Activated T-cell treated with anti-CD3 and anti-CD28 coated beads, Interleukin-2, amount 50 U/mL, for 72 hours (primary cell): ENCODE results near the gene CCDC174. TPM values are rescaled to one million over a fixed set of nuclear protein-coding genes. Genes with fewer than 3 reads are reported as not detected.
"Not testable (repeated sequence)": the region's sequence is repeated elsewhere in the genome, so short reads cannot be mapped to it uniquely, and the experiment has no call there.

Experiments
- ATAC-seq, 2 donors: fragments of 150-1000 bp; cut with Tn5 transposase; replicated peaks in 1 of 2; 2 replicates each; pipeline ENCODE4 v1.10.0; 2021; ENCODE audit warnings: moderate library complexity in 2 of 2, mild to moderate bottlenecking in 1 of 2
- DNase-seq, 2 donors: peaks; one replicate each; pipeline ENCODE4 v3.0.0; 2021 to 2022; ENCODE audit warnings: mixed read lengths in 1 of 2
- H3K27ac Mint-ChIP-seq: one replicate; pipeline ENCODE4 v1.8.0; 2022; ENCODE audit warnings: mild to moderate bottlenecking, moderate library complexity, mixed read lengths
- H3K27me3 Mint-ChIP-seq: one replicate; pipeline ENCODE4 v1.8.0; 2022; ENCODE audit warnings: low read depth, mixed read lengths
- H3K36me3 Mint-ChIP-seq, 2 donors: one replicate each; pipeline ENCODE4 v1.8.0; 2022; ENCODE audit warnings: mixed read lengths in 2 of 2, mild to moderate bottlenecking in 1 of 2; ENCODE audit not compliant: insufficient read depth in 2 of 2
- H3K4me1 Mint-ChIP-seq: one replicate; pipeline ENCODE4 v1.8.0; 2022; ENCODE audit warnings: low read depth, mixed read lengths
- H3K4me3 Mint-ChIP-seq, 2 donors: one replicate each; pipeline ENCODE4 v1.8.0; 2022; ENCODE audit warnings: mild to moderate bottlenecking in 2 of 2, mixed read lengths in 2 of 2, moderate library complexity in 2 of 2
- H3K9me3 Mint-ChIP-seq, 2 donors: one replicate each; pipeline ENCODE4 v1.8.0; 2022; ENCODE audit warnings: mixed read lengths in 2 of 2
- total RNA-seq, 2 donors: library from RNA; stranded (reverse); gene quantifications; one replicate each; pipeline ENCODE4 v1.2.3, GENCODE V29; 2022

Gene CCDC174
- total RNA-seq, 2 donors from 2014 or later, result 33.9 to 34.3 TPM

- peaks cover 3% of the 10 kb centered on the region in 2 donors for H3K36me3 Mint-ChIP-seq
- H3K9me3 Mint-ChIP-seq, result no peaks in the 10 kb centered on the region
- H3K27me3 Mint-ChIP-seq, result no peaks in the 10 kb centered on the region
- no peak for DNase-seq
- peak overlapping the region; percentile 4 to 19 for H3K4me3 Mint-ChIP-seq
- H3K4me1 Mint-ChIP-seq, result peaks cover 36% of the 10 kb centered on the region
- no peak overlapping the region for H3K27ac Mint-ChIP-seq
- ATAC-seq, result no peak
Observed at GRCh38 chr3:14647976-14648955, 3.3 kb upstream of the CCDC174 start.

DNA sequence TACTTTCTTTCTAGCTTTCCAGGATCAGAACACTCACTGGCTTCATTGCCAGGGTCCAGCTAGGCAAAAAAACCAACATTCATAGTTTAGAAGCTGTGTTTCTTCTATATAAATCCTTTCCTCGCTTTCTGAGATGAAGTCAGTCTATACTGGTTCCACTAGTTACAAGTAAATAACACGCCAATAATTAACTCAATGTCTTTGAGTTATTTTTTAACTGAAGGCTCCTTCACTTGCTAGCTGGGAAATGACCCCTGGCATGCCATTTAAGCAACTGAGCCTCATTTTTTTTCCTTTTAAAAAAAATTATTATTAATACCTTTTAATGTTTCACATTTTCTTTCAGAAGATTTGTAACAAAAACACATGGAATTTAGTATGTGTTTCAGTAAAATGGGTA is 2.1 kb upstream of the CCDC174 start:
- peaks cover 3% of the 10 kb centered on the region in 2 donors for H3K36me3 Mint-ChIP-seq
- no peak for ATAC-seq
- no peak overlapping the region for H3K4me3 Mint-ChIP-seq

GRCh38 chr3:14650193-14650592 is 1.4 kb upstream of the CCDC174 start:
- no peaks in the 10 kb centered on the region for H3K9me3 Mint-ChIP-seq
- H3K4me3 Mint-ChIP-seq, result peak overlapping the region; percentile 95 to 100
- peak overlapping the region; percentile 80 for H3K27ac Mint-ChIP-seq
- H3K4me1 Mint-ChIP-seq, result peaks cover 47% of the 10 kb centered on the region
- peaks cover 3% of the 10 kb centered on the region in 2 donors for H3K36me3 Mint-ChIP-seq
- DNase-seq (no peak), ATAC-seq (no peak)
- no peaks in the 10 kb centered on the region for H3K27me3 Mint-ChIP-seq

More for the DNA sequence above, 2.1 kb upstream of the CCDC174 start:
- peaks cover 47% of the 10 kb centered on the region for H3K4me1 Mint-ChIP-seq
- DNase-seq, result no peak
- no peak overlapping the region for H3K27ac Mint-ChIP-seq
- H3K9me3 Mint-ChIP-seq, result no peaks in the 10 kb centered on the region
- no peaks in the 10 kb centered on the region for H3K27me3 Mint-ChIP-seq

GRCh38 chr3:14652360-14652907 is 872 bp downstream of the CCDC174 start:
- Mint-ChIP-seq H3K4me3 (peak overlapping the region; percentile 95 to 100), H3K36me3 (peaks cover 10 to 13% of the 10 kb centered on the region in 2 donors), H3K27ac (peak overlapping the region; percentile 95), H3K4me1 (peaks cover 51% of the 10 kb centered on the region)
- H3K27me3 Mint-ChIP-seq, DNase-seq, ATAC-seq, H3K9me3 Mint-ChIP-seq: not testable (repeated sequence)

DNA sequence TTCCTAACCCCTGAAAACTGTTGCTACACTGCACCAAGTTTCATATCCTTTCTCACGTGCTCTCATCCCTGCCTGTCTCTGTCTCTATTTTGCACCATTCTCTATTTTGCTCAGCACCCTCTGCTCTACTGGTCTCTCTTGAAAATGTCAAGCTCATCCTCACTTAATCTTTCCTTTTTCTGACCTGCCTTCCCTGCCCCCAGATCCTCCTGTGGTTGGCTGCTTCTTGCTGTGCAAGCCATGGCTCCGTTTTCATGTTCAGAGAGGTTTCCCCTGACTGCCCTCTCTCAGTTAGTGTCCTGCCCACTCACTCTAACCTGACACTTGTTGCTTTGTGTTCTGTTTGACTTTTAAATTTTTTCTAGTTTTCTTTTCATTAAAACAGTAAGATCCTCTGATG is 6.0 kb downstream of the CCDC174 start:
- Mint-ChIP-seq H3K4me3 (no peak overlapping the region), H3K36me3 (peaks cover 17 to 27% of the 10 kb centered on the region in 2 donors), H3K27me3 (no peaks in the 10 kb centered on the region), H3K4me1 (peaks cover 30% of the 10 kb centered on the region), H3K9me3 (no peaks in the 10 kb centered on the region), H3K27ac (peak overlapping the region; percentile 26)
- no peak for ATAC-seq
- DNase-seq, result no peak

GRCh38 chr3:14658978-14659377 is 7.4 kb downstream of the CCDC174 start:
- Mint-ChIP-seq H3K36me3 (peaks cover 17 to 36% of the 10 kb centered on the region in 2 donors), H3K27me3 (no peaks in the 10 kb centered on the region), H3K4me1 (peaks cover 16% of the 10 kb centered on the region), H3K9me3 (no peaks in the 10 kb centered on the region), H3K4me3 (no peak overlapping the region), H3K27ac (peak overlapping the region; percentile 96)
- ATAC-seq (no peak), DNase-seq (no peak)

DNA sequence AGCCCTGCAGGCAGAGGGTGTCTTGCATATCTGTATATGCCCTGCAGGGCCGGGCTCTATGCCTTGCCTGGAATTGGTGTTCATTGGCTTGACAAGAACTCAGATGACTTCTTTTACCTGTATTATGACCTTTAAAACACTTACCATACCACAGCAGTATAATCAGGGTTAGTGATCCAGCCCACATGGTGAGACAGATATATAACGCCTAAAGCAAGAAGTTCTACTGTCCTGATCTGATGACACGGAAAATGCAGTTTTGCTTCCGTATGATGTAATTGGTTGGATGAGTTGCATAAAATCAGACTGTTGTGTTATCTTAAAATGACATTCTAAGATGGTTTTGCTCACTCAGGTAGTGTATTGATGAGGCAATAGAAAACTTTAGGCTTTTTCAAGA is 9.4 kb downstream of the CCDC174 start:
- Mint-ChIP-seq H3K27ac (peak overlapping the region; percentile 94), H3K4me3 (no peak overlapping the region)
- ATAC-seq, result peak; percentile 53 to 73

DNA sequence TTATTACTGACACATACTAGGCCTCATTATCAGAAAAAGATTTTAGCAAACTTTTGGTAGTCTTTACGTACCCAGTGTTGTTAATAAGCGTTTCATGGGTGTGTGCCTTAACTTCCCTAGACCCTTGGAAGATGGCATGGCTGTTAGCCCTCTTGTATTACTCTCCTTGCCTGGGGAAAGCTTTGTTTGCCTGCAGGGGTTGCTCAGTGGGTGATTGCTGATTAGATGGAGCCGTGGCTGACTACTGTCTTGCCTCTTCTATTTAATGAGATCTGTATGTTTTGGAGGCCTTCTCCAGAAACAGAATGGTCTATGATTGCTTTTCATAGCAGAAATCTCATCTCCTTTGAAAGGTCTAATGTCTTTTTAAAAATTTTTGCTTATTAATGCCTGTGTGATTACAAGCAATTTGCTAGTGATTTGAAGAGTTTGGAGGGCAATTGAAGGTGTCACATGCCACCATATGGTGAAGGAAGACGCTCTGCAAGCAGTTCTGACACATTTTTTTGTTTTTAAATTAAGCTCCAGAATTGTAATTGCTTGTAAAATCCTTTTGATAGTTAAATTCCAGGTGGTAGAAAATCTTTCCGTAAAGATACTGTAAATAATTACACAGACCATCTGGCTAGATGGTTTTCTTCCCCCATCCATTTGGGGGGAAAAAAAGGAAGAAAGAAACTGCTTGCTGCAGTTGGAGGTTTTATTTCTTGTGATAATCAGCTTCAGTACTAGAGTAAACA is 12.0 kb downstream of the CCDC174 start:
- H3K36me3 Mint-ChIP-seq, result peaks cover 13 to 44% of the 10 kb centered on the region in 2 donors
- H3K4me1 Mint-ChIP-seq, result peaks cover 6% of the 10 kb centered on the region
- no peaks in the 10 kb centered on the region for H3K9me3 Mint-ChIP-seq
- no peak for ATAC-seq
- peak overlapping the region; percentile 44 for H3K27ac Mint-ChIP-seq
- DNase-seq, result no peak
- no peak overlapping the region for H3K4me3 Mint-ChIP-seq
- no peaks in the 10 kb centered on the region for H3K27me3 Mint-ChIP-seq

More for the DNA sequence above, 9.4 kb downstream of the CCDC174 start:
- Mint-ChIP-seq H3K36me3 (peaks cover 19 to 40% of the 10 kb centered on the region in 2 donors), H3K27me3 (no peaks in the 10 kb centered on the region), H3K4me1 (peaks cover 13% of the 10 kb centered on the region), H3K9me3 (no peaks in the 10 kb centered on the region)
- DNase-seq, result no peak

DNA sequence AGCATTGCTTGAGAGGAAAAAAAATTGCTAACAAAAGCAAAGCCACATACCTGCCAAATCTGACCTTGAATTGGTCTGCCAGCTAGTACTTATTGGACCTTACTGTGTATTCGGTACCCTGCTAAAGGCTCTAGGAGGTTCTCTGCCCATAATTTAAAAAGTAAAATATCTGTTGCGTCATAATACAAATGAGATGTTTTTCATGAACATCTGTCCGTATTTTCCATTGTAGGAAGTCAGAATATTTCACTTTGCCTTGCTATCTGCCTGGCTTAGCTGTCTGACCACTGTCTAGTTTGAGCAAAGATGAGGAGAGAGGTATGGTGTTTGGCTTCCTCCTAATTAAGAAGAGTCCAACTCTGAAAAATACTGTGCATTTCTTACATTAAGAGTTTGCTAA is 12.6 kb downstream of the CCDC174 start:
- Mint-ChIP-seq H3K4me1 (peaks cover 6% of the 10 kb centered on the region), H3K27me3 (no peaks in the 10 kb centered on the region), H3K36me3 (peaks cover 13 to 42% of the 10 kb centered on the region in 2 donors), H3K27ac (peak overlapping the region; percentile 51), H3K9me3 (no peaks in the 10 kb centered on the region), H3K4me3 (no peak overlapping the region)
- DNase-seq, result no peak
- no peak for ATAC-seq

GRCh38 chr3:14672588-14672987 is 21.0 kb downstream of the CCDC174 start:
- no peak for ATAC-seq
- no peak overlapping the region for H3K4me3 Mint-ChIP-seq

DNA sequence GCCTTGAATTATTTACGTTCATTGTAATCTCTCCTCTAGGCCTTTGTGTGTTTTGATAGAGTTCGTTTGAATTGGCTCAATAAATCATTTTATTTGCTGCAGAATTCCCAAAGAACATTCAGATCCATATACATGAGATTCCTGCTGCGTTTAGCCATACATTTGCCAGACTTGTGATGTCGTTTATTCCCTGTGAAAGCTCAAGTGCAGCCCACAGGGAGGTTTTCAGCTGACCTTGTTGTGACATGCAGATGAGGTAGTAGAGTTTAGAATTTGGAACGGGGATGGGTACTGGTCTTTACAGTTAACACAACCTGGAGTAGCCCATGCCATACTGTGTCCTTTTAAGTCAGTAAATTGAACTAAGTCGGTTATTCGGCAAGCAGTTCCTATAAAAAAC is 23.3 kb downstream of the CCDC174 start, which contains the start of gene C3orf20:
TSS of gene C3orf20 (plus strand) at position 301 of the 400 bp plus-strand sequence. CDS start 7,573 bp downstream, outside the sequence.
- DNase-seq, result no peak
- Mint-ChIP-seq H3K36me3 (peaks cover 2 to 13% of the 10 kb centered on the region in 2 donors), H3K27ac (no peak within 1 kb of the TSS), H3K27me3 (no peaks in the 10 kb centered on the region), H3K9me3 (no peaks in the 10 kb centered on the region), H3K4me1 (no peaks in the 10 kb centered on the region), H3K4me3 (no peak within 1 kb of the TSS)
- ATAC-seq, result no peak

More at GRCh38 chr3:14672588-14672987, 21.0 kb downstream of the CCDC174 start:
- Mint-ChIP-seq H3K4me1 (no peaks in the 10 kb centered on the region), H3K27me3 (no peaks in the 10 kb centered on the region), H3K36me3 (peaks cover 0 to 19% of the 10 kb centered on the region in 2 donors), H3K9me3 (no peaks in the 10 kb centered on the region), H3K27ac (peak overlapping the region; percentile 8)
- DNase-seq, result no peak

DNA sequence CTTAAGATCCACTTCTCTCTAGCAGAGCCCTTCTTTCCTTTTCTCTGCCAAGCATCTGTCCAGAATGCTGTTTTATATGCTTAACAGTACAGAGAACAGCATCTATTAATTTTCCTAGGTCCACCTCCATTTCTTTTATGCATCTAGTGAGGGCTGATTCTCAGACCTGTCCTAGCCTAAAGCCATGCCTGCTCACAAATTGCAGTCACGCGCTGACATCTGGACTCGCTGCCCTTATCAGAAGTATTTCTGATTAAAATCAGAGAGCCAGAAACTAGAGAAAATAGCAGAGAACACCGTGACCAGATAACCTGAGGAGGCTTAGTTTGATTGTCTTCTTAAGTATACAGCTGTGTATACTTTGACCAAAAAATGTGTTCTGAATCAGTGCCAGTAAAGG is 25.3 kb downstream of the CCDC174 start:
- H3K36me3 Mint-ChIP-seq, result peaks cover 2 to 11% of the 10 kb centered on the region in 2 donors
- H3K9me3 Mint-ChIP-seq, result peaks cover 0 to 3% of the 10 kb centered on the region in 2 donors
- no peaks in the 10 kb centered on the region for H3K27me3 Mint-ChIP-seq
- no peaks in the 10 kb centered on the region for H3K4me1 Mint-ChIP-seq
- DNase-seq (no peak), ATAC-seq (no peak)
- no peak overlapping the region for H3K4me3 Mint-ChIP-seq
- no peak overlapping the region for H3K27ac Mint-ChIP-seq
